Lower leg skin (tissue), 3 donors: ENCODE data around the gene ALDH1A1.

Source experiments
- CTCF ChIP-seq, 3 donors: fragments of 450-650 bp; IDR thresholded peaks; one replicate each; pipeline ENCODE4 v1.5.1; 2016; ENCODE audit warnings: antibody characterized with exemption in 3 of 3, mild to moderate bottlenecking in 3 of 3, moderate library complexity in 2 of 3
- POLR2A ChIP-seq, 2 donors: fragments of 450-650 bp; IDR thresholded peaks; one replicate each; pipeline ENCODE4 v1.6.1; 2016 to 2017; ENCODE audit warnings: antibody characterized with exemption in 2 of 2, mild to moderate bottlenecking in 1 of 2, moderate library complexity in 1 of 2

- TF ChIP-seq CTCF (IDR thresholded peaks at IDR 0.05) (no peak), POLR2A (IDR thresholded peaks at IDR 0.05) (no peak)
Observed at GRCh38 chr9:72924154-72924790, 28.6 kb downstream of the ALDH1A1 start.
